Liver (tissue), 3 donors: ENCODE results near the gene WFIKKN1.

ENCODE experiments used
- EGR1 ChIP-seq, 2 donors: IDR thresholded peaks; 2 replicates each; pipeline ENCODE4 v1.6.1; 2016 to 2018; ENCODE audit warnings: antibody characterized with exemption in 2 of 2, low read depth in 2 of 2
- FOXA1 ChIP-seq: IDR thresholded peaks from 2 replicates; pipeline ENCODE4 v1.6.1; 2016; ENCODE audit warnings: antibody characterized with exemption
- GABPA ChIP-seq, 2 donors: IDR thresholded peaks in 1 of 2; conservative IDR thresholded peaks in 1 of 2; 2 replicates each; pipeline ENCODE4 v1.6.1; 2016; ENCODE audit warnings: antibody characterized with exemption in 2 of 2, mild to moderate bottlenecking in 1 of 2, moderate library complexity in 1 of 2
- HNF4A ChIP-seq, 2 donors: conservative IDR thresholded peaks; 2 replicates each; pipeline ENCODE4 v1.6.1; 2016; ENCODE audit warnings: antibody characterized with exemption in 2 of 2, mild to moderate bottlenecking in 2 of 2
- HNF4G ChIP-seq: IDR thresholded peaks from 2 replicates; pipeline ENCODE4 v1.6.1; 2016; ENCODE audit warnings: antibody characterized with exemption
- JUND ChIP-seq, 2 donors: IDR thresholded peaks; 2 replicates each; pipeline ENCODE4 v1.6.1; 2016; ENCODE audit warnings: antibody characterized with exemption in 2 of 2
- RAD21 ChIP-seq, 2 donors: IDR thresholded peaks; 2 replicates each; pipeline ENCODE4 v1.6.1; 2016; ENCODE audit warnings: antibody characterized with exemption in 2 of 2, mild to moderate bottlenecking in 2 of 2
- TAF1 ChIP-seq: conservative IDR thresholded peaks from 2 replicates; pipeline ENCODE4 v1.6.1; 2016; ENCODE audit warnings: antibody characterized with exemption, mild to moderate bottlenecking
- YY1 ChIP-seq: IDR thresholded peaks from 2 replicates; pipeline ENCODE4 v1.6.1; 2016; ENCODE audit warnings: antibody characterized with exemption, mild to moderate bottlenecking
- TF ChIP-seq, protein P1 (sequence below): fragments of 150-350 bp; IDR thresholded peaks from 2 replicates; pipeline ENCODE4 v1.5.1; 2017; ENCODE audit warnings: improper control_type of control experiment, low read depth, low read length; ENCODE audit not compliant: missing input control
- TF ChIP-seq, protein P2 (sequence below): IDR thresholded peaks from 2 replicates; pipeline ENCODE4 v1.6.1; 2016; ENCODE audit warnings: antibody characterized with exemption
- TF ChIP-seq, protein P3 (sequence below): IDR thresholded peaks from 2 replicates; pipeline ENCODE4 v1.6.1; 2016; ENCODE audit warnings: antibody characterized with exemption, mild to moderate bottlenecking
- donor health status: healthy.
- donor health status: healthy.

DNA sequence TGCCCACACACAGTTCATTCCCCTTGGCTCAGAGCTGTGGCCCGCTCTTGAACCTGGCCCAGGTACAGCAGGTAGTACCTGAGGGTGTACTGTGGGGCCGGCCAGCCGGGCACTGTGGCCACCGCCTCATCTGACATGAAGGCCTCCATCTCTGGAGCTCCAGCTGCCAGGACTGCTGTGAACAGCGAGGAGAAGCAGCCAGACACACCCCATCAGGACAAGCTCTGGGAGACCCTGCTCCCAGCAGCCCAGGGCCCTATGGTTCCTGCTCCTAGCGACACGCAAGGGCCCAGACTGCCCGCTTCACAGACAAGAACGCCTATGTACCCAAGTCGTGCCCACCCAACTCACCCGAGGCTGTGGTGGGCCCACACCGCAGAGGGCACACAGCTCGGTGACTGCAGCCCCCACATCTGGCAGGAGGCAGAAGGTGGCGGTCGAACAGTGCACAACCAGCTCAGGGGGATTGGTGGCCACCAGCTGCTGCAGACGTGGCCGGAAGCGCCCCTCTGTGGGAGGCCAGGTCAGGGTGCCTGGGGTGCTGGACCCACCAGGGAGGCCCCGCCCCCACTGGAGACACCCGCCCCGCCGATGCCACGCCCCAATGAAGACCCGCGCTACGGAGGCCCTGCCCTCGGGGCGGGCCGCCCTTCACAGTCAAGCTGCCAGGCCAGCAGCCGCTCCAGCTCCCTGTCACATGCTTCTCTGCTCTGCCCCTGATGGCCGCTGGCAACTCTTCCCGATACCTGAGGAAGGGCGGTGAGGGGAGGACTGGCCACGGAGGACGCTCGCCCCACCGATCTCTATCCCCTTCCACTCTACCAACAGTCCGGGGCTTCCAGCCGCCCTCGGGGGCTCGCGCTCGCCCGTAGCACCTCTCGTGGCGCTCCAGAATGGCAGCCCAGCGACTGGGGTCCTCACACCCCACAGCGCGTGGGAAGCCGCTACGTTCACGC is 48.4 kb downstream of the WFIKKN1 start:
- TF ChIP-seq, protein P1, sequence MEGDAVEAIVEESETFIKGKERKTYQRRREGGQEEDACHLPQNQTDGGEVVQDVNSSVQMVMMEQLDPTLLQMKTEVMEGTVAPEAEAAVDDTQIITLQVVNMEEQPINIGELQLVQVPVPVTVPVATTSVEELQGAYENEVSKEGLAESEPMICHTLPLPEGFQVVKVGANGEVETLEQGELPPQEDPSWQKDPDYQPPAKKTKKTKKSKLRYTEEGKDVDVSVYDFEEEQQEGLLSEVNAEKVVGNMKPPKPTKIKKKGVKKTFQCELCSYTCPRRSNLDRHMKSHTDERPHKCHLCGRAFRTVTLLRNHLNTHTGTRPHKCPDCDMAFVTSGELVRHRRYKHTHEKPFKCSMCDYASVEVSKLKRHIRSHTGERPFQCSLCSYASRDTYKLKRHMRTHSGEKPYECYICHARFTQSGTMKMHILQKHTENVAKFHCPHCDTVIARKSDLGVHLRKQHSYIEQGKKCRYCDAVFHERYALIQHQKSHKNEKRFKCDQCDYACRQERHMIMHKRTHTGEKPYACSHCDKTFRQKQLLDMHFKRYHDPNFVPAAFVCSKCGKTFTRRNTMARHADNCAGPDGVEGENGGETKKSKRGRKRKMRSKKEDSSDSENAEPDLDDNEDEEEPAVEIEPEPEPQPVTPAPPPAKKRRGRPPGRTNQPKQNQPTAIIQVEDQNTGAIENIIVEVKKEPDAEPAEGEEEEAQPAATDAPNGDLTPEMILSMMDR: no peak
- TF ChIP-seq HNF4G (no peak), EGR1 (IDR thresholded peaks at IDR 0.05; ENCODE audit: low read depth in 2 of 2) (no peak), GABPA (IDR thresholded peaks at IDR 0.05 in 1 of 2, conservative IDR thresholded peaks at IDR 0.05 in 1 of 2) (no peak), TAF1 (no peak), JUND (IDR thresholded peaks at IDR 0.05) (no peak), RAD21 (IDR thresholded peaks at IDR 0.05) (no peak), FOXA1 (no peak), YY1 (no peak), HNF4A (conservative IDR thresholded peaks at IDR 0.05) (no peak)
- TF ChIP-seq, protein P2, sequence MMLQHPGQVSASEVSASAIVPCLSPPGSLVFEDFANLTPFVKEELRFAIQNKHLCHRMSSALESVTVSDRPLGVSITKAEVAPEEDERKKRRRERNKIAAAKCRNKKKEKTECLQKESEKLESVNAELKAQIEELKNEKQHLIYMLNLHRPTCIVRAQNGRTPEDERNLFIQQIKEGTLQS: no peak
- TF ChIP-seq, protein P3, sequence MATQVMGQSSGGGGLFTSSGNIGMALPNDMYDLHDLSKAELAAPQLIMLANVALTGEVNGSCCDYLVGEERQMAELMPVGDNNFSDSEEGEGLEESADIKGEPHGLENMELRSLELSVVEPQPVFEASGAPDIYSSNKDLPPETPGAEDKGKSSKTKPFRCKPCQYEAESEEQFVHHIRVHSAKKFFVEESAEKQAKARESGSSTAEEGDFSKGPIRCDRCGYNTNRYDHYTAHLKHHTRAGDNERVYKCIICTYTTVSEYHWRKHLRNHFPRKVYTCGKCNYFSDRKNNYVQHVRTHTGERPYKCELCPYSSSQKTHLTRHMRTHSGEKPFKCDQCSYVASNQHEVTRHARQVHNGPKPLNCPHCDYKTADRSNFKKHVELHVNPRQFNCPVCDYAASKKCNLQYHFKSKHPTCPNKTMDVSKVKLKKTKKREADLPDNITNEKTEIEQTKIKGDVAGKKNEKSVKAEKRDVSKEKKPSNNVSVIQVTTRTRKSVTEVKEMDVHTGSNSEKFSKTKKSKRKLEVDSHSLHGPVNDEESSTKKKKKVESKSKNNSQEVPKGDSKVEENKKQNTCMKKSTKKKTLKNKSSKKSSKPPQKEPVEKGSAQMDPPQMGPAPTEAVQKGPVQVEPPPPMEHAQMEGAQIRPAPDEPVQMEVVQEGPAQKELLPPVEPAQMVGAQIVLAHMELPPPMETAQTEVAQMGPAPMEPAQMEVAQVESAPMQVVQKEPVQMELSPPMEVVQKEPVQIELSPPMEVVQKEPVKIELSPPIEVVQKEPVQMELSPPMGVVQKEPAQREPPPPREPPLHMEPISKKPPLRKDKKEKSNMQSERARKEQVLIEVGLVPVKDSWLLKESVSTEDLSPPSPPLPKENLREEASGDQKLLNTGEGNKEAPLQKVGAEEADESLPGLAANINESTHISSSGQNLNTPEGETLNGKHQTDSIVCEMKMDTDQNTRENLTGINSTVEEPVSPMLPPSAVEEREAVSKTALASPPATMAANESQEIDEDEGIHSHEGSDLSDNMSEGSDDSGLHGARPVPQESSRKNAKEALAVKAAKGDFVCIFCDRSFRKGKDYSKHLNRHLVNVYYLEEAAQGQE: no peak
